Activated CD4-positive, alpha-beta T cell treated with anti-CD3 and anti-CD28 coated beads, Interleukin-2, amount 10 ng/mL, durations not matched to agents 24 days and 14 days (primary cell): ENCODE results near the gene IMPG2. TPM values are rescaled to one million over a fixed set of nuclear protein-coding genes. Genes with fewer than 3 reads are reported as not detected.

Experiments
- total RNA-seq: library from RNA; stranded (reverse); gene quantifications from 2 replicates; pipeline ENCODE4 v1.2.3, GENCODE V29; 2022

IMPG2 gene
- total RNA-seq, 1 donor from 2014 or later, result 0.02 TPM

Other genes starting within 250 kb of the IMPG2 start
- gene SENP7, start 192.6 kb upstream of the IMPG2 start, total RNA-seq, result 8.1 and 9.5 TPM in 2 replicates
- gene TRMT10C, start 241.3 kb upstream of the IMPG2 start, total RNA-seq, result 58.3 and 59.9 TPM in 2 replicates